OCI-LY1 (cell line): Measurements from ENCODE around the gene KDM1A.
"Not testable (repeated sequence)": the region's sequence is repeated elsewhere in the genome, so short reads cannot be mapped to it uniquely, and the experiment has no call there.

Experiments
- H2AFZ ChIP-seq: fragments of 200-600 bp; sonication (generic), shearing (Covaris generic); 2 replicates; pipeline ENCODE4 v1.6.0; 2014; ENCODE audit warnings: antibody characterized with exemption, mild to moderate bottlenecking, low read length
- H3F3A ChIP-seq: fragments of 200-600 bp; sonication (generic), shearing (Covaris generic); 2 replicates; pipeline ENCODE4 v1.6.0; 2014; ENCODE audit warnings: mild to moderate bottlenecking, antibody characterized with exemption, low read length, moderate library complexity; ENCODE audit not compliant: insufficient read depth
- H3K27ac ChIP-seq: fragments of 200-600 bp; sonication (generic); 2 replicates; pipeline ENCODE4 v1.5.1; 2014; ENCODE audit warnings: low read length, mixed run types, mild to moderate bottlenecking, low read depth; ENCODE audit not compliant: poor library complexity, severe bottlenecking
- H3K27me3 ChIP-seq: fragments of 200-600 bp; sonication (generic); 2 replicates; pipeline ENCODE4 v1.6.0; 2014; ENCODE audit warnings: antibody characterized with exemption, mild to moderate bottlenecking, low read length, moderate library complexity; ENCODE audit not compliant: insufficient read depth
- H3K36me3 ChIP-seq: fragments of 200-600 bp; sonication (generic); 2 replicates; pipeline ENCODE4 v1.6.1; 2014; ENCODE audit warnings: mild to moderate bottlenecking, antibody characterized with exemption, low read length, moderate library complexity, mixed read lengths; ENCODE audit not compliant: insufficient read depth
- H3K4me1 ChIP-seq: fragments of 200-600 bp; sonication (generic); 2 replicates; pipeline ENCODE4 v1.5.1; 2014; ENCODE audit warnings: mild to moderate bottlenecking, low read length, moderate library complexity; ENCODE audit not compliant: insufficient read depth, severe bottlenecking
- H3K4me2 ChIP-seq: fragments of 200-600 bp; sonication (generic), shearing (Covaris generic); 2 replicates; pipeline ENCODE4 v1.6.1; 2014; ENCODE audit warnings: low read length
- H3K4me3 ChIP-seq: fragments of 200-600 bp; sonication (generic); 2 replicates; pipeline ENCODE4 v1.5.1; 2014; ENCODE audit warnings: low read length, low read depth, mild to moderate bottlenecking, mixed read lengths; ENCODE audit not compliant: poor library complexity, severe bottlenecking
- H3K79me2 ChIP-seq: fragments of 200-600 bp; shearing (Covaris generic); 2 replicates; pipeline ENCODE4 v1.6.1; 2016; ENCODE audit warnings: mixed run types, low read length, mixed read lengths; ENCODE audit not compliant: insufficient read depth
- H3K9ac ChIP-seq: fragments of 200-600 bp; sonication (generic), shearing (Covaris generic); 2 replicates; pipeline ENCODE4 v1.6.1; 2014; ENCODE audit warnings: mild to moderate bottlenecking, low read length, mixed read lengths
- H3K9me2 ChIP-seq: fragments of 200-600 bp; sonication (generic), shearing (Covaris generic); 2 replicates; pipeline ENCODE4 v1.6.1; 2014; ENCODE audit warnings: low read depth, mild to moderate bottlenecking, low read length, mixed read lengths
- H3K9me3 ChIP-seq: fragments of 200-600 bp; shearing (Covaris generic); 2 replicates; pipeline ENCODE4 v1.6.1; 2014; ENCODE audit warnings: low read length, mixed read lengths
- H4K20me1 ChIP-seq: fragments of 200-600 bp; sonication (generic), shearing (Covaris generic); 2 replicates; pipeline ENCODE4 v1.6.0; 2016; ENCODE audit warnings: mild to moderate bottlenecking, low read length; ENCODE audit not compliant: insufficient read depth
- CTCF ChIP-seq: fragments of 200-600 bp; sonication (generic), shearing (Covaris generic); IDR thresholded peaks from 2 replicates; pipeline ENCODE4 v1.5.1; 2017; ENCODE audit warnings: mild to moderate bottlenecking, antibody characterized with exemption, low read length, moderate library complexity, mixed read lengths
- EZH2 ChIP-seq: fragments of 200-600 bp; sonication (generic), shearing (Covaris generic); IDR thresholded peaks from 2 replicates; pipeline ENCODE4 v1.8.0; 2017; ENCODE audit warnings: borderline replicate concordance, mixed run types, mild to moderate bottlenecking, antibody characterized with exemption, low read length, moderate library complexity, mixed read lengths

The KDM1A gene

GRCh38 chr1:23008901-23009300 is 10.4 kb upstream of the KDM1A start:
- no peak overlapping the region for H3K9ac ChIP-seq
- H3K36me3 ChIP-seq, result no peaks in the 10 kb centered on the region
- no peaks in the 10 kb centered on the region for H3K9me2 ChIP-seq
- no peak overlapping the region for H2AFZ ChIP-seq
- no peak overlapping the region for H3K27ac ChIP-seq
- H3K9me3 ChIP-seq, result no peaks in the 10 kb centered on the region
- peaks cover 6% of the 10 kb centered on the region for H3K4me1 ChIP-seq
- H4K20me1 ChIP-seq, result no peaks in the 10 kb centered on the region
- no peaks in the 10 kb centered on the region for H3F3A ChIP-seq
- no peak overlapping the region for H3K4me2 ChIP-seq
- no peaks in the 10 kb centered on the region; the same call in 1 of the 2 replicates for H3K27me3 ChIP-seq
- H3K4me3 ChIP-seq, result no peak overlapping the region
- H3K79me2 ChIP-seq, result no peaks in the 10 kb centered on the region
- TF ChIP-seq CTCF (no peak), EZH2 (no peak)

GRCh38 chr1:23010025-23010424 is 9.2 kb upstream of the KDM1A start:
- not testable (repeated sequence) for H3K4me2 ChIP-seq, H3K4me1 ChIP-seq, H3K9ac ChIP-seq

GRCh38 chr1:23013657-23014056 is 5.6 kb upstream of the KDM1A start:
- Histone ChIP-seq H3K36me3 (no peaks in the 10 kb centered on the region), H4K20me1 (no peaks in the 10 kb centered on the region), H3K9me3 (no peaks in the 10 kb centered on the region), H3K4me2 (no peak overlapping the region), H3K4me3 (no peak overlapping the region), H3F3A (no peaks in the 10 kb centered on the region), H3K9ac (no peak overlapping the region), H3K9me2 (no peaks in the 10 kb centered on the region), H3K27me3 (no peaks in the 10 kb centered on the region; the same call in 1 of the 2 replicates), H2AFZ (no peak overlapping the region), H3K4me1 (peaks cover 10% of the 10 kb centered on the region), H3K27ac (no peak overlapping the region), H3K79me2 (no peaks in the 10 kb centered on the region)
- TF ChIP-seq EZH2, result no peak
- TF ChIP-seq CTCF, result no peak

More at GRCh38 chr1:23010025-23010424, 9.2 kb upstream of the KDM1A start:
- H3K4me3 ChIP-seq, H2AFZ ChIP-seq, H4K20me1 ChIP-seq, H3K9me2 ChIP-seq, H3K27me3 ChIP-seq, H3K27ac ChIP-seq, H3K36me3 ChIP-seq, H3F3A ChIP-seq, H3K9me3 ChIP-seq, H3K79me2 ChIP-seq: not testable (repeated sequence)

GRCh38 chr1:23018661-23019093 is 591 bp upstream of the KDM1A start:
- TF ChIP-seq EZH2 (no peak), CTCF (no peak)
- Histone ChIP-seq H4K20me1 (no peaks in the 10 kb centered on the region), H3F3A (no peaks in the 10 kb centered on the region), H3K4me1 (peaks cover 22% of the 10 kb centered on the region), H3K79me2 (peaks cover 35% of the 10 kb centered on the region), H3K36me3 (peaks cover 8% of the 10 kb centered on the region; the same call in 1 of the 2 replicates), H3K9me2 (no peaks in the 10 kb centered on the region), H2AFZ (peak overlapping the region; percentile 43), H3K27ac (no peak overlapping the region), H3K9ac (peak overlapping the region; percentile 62), H3K4me2 (peak overlapping the region; percentile 67), H3K9me3 (peaks cover 6% of the 10 kb centered on the region; the same call in 1 of the 2 replicates), H3K4me3 (peak overlapping the region; percentile 79), H3K27me3 (no peaks in the 10 kb centered on the region)
